SK-MEL-5 (cell line): ENCODE measurements around the gene ADM5. TPM values are rescaled to one million over a fixed set of nuclear protein-coding genes. Genes with fewer than 3 reads are reported as not detected.
"Not testable (repeated sequence)": the region's sequence is repeated elsewhere in the genome, so short reads cannot be mapped to it uniquely, and the experiment has no call there.

Experiments used
- DNase-seq: peaks from one replicate; pipeline ENCODE4 v3.0.0-alpha.2; 2016; ENCODE audit warnings: low read depth, low spot score
- in situ Hi-C: cut with HindIII; loops from 2 replicates; pipeline ENCODE4 v1.10.0; 2016; ENCODE audit warnings: low sequenced_read_pairs, high pct_unique_total_duplicates, low pct_unique_long_range_greater_than_20kb
- small RNA-seq, 2 experiments: library from RNA; depleted of rRNA; stranded (forward); fragments of <200 nt; gene quantifications; one replicate each; pipeline ENCODE3, GENCODE V24; 2014
- total RNA-seq: library from RNA; depleted of rRNA; stranded (reverse); fragments of >200 nt; shearing (Covaris generic); gene quantifications from 2 replicates; pipeline ENCODE4 v1.2.3, GENCODE V29; 2014; rRNA removed

ADM5 gene
- total RNA-seq, 1 experiment from 2014 or later: 0.61 TPM

DNA sequence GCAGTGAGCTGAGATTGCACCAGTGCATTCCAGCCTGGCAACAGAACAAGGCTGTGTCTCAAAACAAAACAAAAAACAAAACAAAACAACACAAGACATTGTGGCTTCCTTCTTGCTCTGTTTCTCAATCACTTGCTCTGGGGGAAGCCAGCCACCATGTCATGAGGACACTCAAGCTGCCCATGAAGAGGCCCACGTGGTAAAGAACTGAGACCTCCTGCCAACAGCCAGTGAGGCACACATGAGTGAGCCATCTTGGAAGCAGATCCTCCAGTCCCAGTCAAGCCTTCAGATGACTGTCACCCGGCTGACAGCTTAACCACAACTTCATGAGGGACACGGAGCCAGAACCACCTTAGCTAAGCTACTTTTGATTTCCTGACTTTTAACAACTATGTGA is 26.8 kb downstream of the ADM5 start:
- in situ Hi-C loops: no loop called here
- DNase-seq: peak; percentile 65

- in situ Hi-C loops: no loop called here
- DNase-seq: peak; percentile 16
These were observed 29.1 kb downstream of the ADM5 start for GRCh38 chr19:49718511-49718910.

GRCh38 chr19:49718991-49719390 is 29.6 kb downstream of the ADM5 start:
- DNase-seq: no peak
- in situ Hi-C loops: no loop called here

- DNase-seq, in situ Hi-C loops: not testable (repeated sequence)
These were observed 30.0 kb downstream of the ADM5 start for GRCh38 chr19:49719420-49719819.

GRCh38 chr19:49727217-49728030 is 38.0 kb downstream of the ADM5 start:
- in situ Hi-C loops: no loop called here
- DNase-seq: no peak

DNA sequence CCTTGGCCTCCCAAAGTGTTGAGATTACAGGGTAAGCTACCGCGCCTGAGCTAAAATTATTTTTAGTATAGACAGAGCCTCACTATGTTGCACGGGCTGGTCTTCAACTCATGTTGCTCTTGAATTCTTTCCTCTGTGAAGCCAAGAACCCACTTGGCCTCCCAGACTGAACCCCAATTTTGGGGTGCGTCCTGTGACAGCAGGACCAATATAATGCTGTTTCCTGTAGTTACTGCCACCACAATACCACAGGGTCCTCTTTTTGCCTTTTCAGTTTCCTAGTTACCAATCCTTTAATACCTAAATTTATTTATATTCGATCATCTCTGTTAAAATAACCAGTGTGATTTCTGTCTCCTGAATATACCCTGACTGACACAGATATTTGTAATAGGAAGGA is 40.8 kb downstream of the ADM5 start:
- in situ Hi-C loops: no loop called here
- DNase-seq: no peak

DNA sequence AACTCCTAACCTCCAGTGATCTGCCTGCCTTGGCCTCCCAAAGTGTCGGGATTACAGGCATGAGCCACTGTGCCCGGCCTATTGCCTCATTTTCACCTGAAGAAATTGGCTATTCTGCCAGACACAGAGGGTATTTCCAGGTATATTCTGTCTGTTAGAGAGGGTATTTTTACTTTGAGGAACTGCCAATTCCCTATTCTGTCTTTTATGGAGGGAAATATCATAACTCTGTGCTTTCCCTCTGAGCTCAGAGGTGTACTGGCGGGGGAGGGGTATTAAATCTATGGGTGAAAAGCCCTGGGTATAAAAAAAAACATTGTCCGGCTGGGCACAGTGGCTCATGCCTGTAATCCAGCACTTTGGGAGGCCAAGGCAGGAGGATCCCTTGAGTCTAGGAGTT is 48.9 kb downstream of the ADM5 start:
- in situ Hi-C loops: no loop called here
- DNase-seq: no peak

GRCh38 chr19:49739098-49739497 is 49.7 kb downstream of the ADM5 start:
- in situ Hi-C loops: no loop called here
- DNase-seq: no peak

DNA sequence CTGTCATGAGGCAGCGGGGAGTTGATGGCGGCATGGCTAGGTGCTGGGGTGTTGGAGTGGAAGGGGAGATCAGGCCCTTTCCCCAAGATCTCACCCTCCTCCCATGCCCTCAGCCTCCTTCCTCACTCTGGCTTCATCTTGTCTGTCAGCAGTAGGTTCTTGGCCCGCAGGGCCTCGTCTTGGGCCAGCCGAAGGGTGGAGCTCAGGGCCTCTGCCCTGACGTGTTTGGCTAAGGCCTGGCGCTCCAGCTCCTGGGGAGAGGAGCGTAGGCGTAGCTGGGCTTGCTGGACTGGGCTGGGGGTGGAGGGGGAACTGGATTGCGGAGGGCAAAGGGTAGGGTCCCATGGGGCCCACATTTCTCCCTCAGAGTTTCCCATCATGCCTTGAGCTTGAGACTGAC is 50.5 kb downstream of the ADM5 start:
- in situ Hi-C loops: no loop called here
- no peak for DNase-seq

Small RNA genes within 50 kb of the gene (small RNA-seq; reads per million reads assigned to genes)
- 0.02 to 0.05 reads per million in 2 experiments for gene MIR5088

Other genes with a start within 250 kb of the ADM5 start
- 1.2 TPM in 2 replicates for gene SLC17A7, start 248.1 kb upstream of the ADM5 start, total RNA-seq
- gene PIH1D1, start 237.8 kb upstream of the ADM5 start, total RNA-seq: 60.8 and 64.1 TPM in 2 replicates
- 15.1 and 16.7 TPM in 2 replicates for gene ALDH16A1, start 236.4 kb upstream of the ADM5 start, total RNA-seq
- 0.27 and 0.37 TPM in 2 replicates for gene FLT3LG, start 215.4 kb upstream of the ADM5 start, total RNA-seq
- gene RPL13A, start 202.0 kb upstream of the ADM5 start, total RNA-seq: 3,128 and 3,479 TPM in 2 replicates
- gene RPS11, start 193.2 kb upstream of the ADM5 start, total RNA-seq: 2,119 and 2,380 TPM in 2 replicates
- 0.69 and 3.1 TPM in 2 replicates for gene FCGRT, start 176.9 kb upstream of the ADM5 start, total RNA-seq
- 0.90 and 1.8 TPM in 2 replicates for gene RCN3, start 161.6 kb upstream of the ADM5 start, total RNA-seq
- 38.4 and 46.5 TPM in 2 replicates for gene NOSIP, start 109.0 kb upstream of the ADM5 start, total RNA-seq
- gene PRRG2, start 108.3 kb upstream of the ADM5 start, total RNA-seq: 0.98 and 6.8 TPM in 2 replicates
- gene PRR12, start 98.4 kb upstream of the ADM5 start, total RNA-seq: 0.87 and 1.8 TPM in 2 replicates
- gene RRAS, start 49.5 kb upstream of the ADM5 start, total RNA-seq: 4.1 and 4.4 TPM in 2 replicates
- 6.2 and 8.2 TPM in 2 replicates for gene SCAF1, start 47.4 kb upstream of the ADM5 start, total RNA-seq
- 23.3 and 27.6 TPM in 2 replicates for gene IRF3, start 23.7 kb upstream of the ADM5 start, total RNA-seq
- gene BCL2L12, start 23.7 kb upstream of the ADM5 start, total RNA-seq: 3.1 and 5.3 TPM in 2 replicates
- gene PRMT1, start 12.3 kb upstream of the ADM5 start, total RNA-seq: 204 and 211 TPM in 2 replicates
- gene CPT1C, start 1.5 kb downstream of the ADM5 start, total RNA-seq: 2.5 and 3.8 TPM in 2 replicates
- gene TSKS, start 73.7 kb downstream of the ADM5 start, total RNA-seq: not detected in 2 replicates
- gene AP2A1, start 77.4 kb downstream of the ADM5 start, total RNA-seq: 23.1 and 29.0 TPM in 2 replicates
- gene FUZ, start 123.7 kb downstream of the ADM5 start, total RNA-seq: 29.2 and 31.0 TPM in 2 replicates
- gene MED25, start 128.7 kb downstream of the ADM5 start, total RNA-seq: 7.8 and 8.2 TPM in 2 replicates
- 45.9 and 58.8 TPM in 2 replicates for gene PTOV1, start 161.6 kb downstream of the ADM5 start, total RNA-seq
- 33.8 and 35.9 TPM in 2 replicates for gene PNKP, start 178.0 kb downstream of the ADM5 start, total RNA-seq
- gene AKT1S1, start 187.8 kb downstream of the ADM5 start, total RNA-seq: 6.2 and 6.4 TPM in 2 replicates
- gene TBC1D17, start 188.1 kb downstream of the ADM5 start, total RNA-seq: 3.5 and 5.6 TPM in 2 replicates
- 0.13 TPM in 1 of 2 replicates, not detected in the other for gene IL4I1, start 207.3 kb downstream of the ADM5 start, total RNA-seq
- 4.0 and 4.7 TPM in 2 replicates for gene ATF5, start 239.6 kb downstream of the ADM5 start, total RNA-seq
- gene NUP62, start 239.9 kb downstream of the ADM5 start, total RNA-seq: 39.6 and 39.9 TPM in 2 replicates